ENCODE measurements around the gene EXOSC5. TPM values are rescaled to one million over a fixed set of nuclear protein-coding genes. Genes with fewer than 3 reads are reported as not detected.

Gene EXOSC5
- total and polyA plus RNA-seq, 9 of the 15 experiments (the other 6 are each of a cell fraction or from before 2014, with no cell fraction given), result 10.9 to 75.5 (median 37.8) TPM

DNA sequence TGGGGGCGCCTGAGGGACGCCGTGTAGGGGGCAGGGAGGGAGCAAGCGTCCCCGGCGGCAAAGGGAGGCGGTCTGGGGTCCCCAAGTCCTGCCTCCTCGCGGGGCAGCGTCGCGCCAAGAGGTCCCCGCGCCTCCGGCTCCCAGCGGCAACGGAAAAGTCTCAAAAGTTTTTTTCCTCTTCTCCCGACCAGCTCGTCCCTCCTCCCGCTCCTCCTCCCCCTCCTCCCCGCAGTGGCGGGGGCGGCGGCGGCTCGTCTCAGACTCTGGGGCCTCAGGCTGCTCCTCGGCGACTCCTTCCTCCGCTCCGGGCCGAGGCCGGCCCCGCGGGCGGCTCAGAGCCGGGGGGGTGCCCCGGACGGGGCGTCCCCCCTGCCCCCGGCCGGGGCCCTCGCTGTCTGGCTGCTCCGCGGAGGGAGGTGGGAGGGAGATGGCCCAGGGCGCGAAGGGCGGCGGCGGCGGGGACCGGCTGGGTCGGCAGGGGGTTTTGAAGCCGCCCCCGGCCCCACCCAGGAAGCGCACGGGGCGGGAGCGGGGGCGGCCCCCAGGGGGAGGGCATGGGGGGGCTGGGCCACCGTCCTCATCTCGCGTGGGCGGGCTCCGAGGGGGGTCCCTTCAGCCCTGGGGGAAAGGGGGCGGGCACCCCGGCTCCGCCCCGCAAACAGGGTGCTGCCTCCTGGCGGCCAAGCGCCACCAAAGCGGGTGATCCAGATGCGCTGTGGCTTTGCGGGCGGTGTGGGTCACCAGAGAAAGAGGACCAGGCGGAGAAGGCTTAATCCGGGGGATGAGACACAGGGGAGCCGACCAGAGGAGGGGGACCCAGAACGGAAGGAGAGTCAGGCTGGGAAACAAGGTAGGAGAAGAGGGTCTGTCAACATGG is 43.5 kb downstream of the EXOSC5 start, which contains the start of gene TGFB1 (continued):
- TF ChIP-seq FOSL1 (tag; conservative IDR thresholded peaks at IDR 0.05), result peak; percentile 47
- TF ChIP-seq HNRNPL (IDR thresholded peaks at IDR 0.05; ENCODE audit: low read depth, low read length), result 0 out of 2 replicates have a peak, but pooled peaks have one; percentile 23
- TF ChIP-seq, protein P1, sequence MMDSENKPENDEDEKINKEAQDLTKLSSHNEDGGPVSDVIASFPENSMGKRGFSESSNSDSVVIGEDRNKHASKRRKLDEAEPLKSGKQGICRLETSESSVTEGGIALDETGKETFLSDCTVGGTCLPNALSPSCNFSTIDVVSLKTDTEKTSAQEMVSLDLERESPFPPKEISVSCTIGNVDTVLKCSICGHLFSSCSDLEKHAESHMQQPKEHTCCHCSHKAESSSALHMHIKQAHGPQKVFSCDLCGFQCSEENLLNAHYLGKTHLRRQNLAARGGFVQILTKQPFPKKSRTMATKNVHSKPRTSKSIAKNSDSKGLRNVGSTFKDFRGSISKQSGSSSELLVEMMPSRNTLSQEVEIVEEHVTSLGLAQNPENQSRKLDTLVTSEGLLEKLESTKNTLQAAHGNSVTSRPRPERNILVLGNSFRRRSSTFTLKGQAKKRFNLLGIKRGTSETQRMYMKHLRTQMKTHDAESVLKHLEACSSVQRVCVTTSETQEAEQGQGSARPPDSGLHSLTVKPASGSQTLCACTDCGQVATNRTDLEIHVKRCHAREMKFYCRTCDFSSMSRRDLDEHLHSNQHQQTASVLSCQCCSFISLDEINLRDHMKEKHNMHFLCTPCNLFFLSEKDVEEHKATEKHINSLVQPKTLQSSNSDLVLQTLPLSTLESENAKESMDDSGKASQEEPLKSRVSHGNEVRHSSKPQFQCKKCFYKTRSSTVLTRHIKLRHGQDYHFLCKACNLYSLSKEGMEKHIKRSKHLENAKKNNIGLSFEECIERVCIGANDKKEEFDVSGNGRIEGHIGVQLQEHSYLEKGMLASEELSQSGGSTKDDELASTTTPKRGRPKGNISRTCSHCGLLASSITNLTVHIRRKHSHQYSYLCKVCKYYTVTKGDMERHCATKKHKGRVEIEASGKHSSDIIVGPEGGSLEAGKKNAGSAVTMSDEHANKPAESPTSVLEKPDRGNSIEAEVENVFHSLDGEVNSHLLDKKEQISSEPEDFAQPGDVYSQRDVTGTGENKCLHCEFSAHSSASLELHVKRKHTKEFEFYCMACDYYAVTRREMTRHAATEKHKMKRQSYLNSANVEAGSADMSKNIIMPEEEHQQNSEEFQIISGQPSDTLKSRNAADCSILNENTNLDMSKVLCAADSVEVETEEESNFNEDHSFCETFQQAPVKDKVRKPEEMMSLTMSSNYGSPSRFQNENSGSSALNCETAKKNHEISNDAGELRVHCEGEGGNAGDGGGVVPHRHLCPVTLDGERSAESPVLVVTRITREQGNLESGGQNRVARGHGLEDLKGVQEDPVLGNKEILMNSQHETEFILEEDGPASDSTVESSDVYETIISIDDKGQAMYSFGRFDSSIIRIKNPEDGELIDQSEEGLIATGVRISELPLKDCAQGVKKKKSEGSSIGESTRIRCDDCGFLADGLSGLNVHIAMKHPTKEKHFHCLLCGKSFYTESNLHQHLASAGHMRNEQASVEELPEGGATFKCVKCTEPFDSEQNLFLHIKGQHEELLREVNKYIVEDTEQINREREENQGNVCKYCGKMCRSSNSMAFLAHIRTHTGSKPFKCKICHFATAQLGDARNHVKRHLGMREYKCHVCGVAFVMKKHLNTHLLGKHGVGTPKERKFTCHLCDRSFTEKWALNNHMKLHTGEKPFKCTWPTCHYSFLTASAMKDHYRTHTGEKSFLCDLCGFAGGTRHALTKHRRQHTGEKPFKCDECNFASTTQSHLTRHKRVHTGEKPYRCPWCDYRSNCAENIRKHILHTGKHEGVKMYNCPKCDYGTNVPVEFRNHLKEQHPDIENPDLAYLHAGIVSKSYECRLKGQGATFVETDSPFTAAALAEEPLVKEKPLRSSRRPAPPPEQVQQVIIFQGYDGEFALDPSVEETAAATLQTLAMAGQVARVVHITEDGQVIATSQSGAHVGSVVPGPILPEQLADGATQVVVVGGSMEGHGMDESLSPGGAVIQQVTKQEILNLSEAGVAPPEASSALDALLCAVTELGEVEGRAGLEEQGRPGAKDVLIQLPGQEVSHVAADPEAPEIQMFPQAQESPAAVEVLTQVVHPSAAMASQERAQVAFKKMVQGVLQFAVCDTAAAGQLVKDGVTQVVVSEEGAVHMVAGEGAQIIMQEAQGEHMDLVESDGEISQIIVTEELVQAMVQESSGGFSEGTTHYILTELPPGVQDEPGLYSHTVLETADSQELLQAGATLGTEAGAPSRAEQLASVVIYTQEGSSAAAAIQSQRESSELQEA (IDR thresholded peaks at IDR 0.05; ENCODE audit: low read depth), result no peak
- TF ChIP-seq, protein P2, sequence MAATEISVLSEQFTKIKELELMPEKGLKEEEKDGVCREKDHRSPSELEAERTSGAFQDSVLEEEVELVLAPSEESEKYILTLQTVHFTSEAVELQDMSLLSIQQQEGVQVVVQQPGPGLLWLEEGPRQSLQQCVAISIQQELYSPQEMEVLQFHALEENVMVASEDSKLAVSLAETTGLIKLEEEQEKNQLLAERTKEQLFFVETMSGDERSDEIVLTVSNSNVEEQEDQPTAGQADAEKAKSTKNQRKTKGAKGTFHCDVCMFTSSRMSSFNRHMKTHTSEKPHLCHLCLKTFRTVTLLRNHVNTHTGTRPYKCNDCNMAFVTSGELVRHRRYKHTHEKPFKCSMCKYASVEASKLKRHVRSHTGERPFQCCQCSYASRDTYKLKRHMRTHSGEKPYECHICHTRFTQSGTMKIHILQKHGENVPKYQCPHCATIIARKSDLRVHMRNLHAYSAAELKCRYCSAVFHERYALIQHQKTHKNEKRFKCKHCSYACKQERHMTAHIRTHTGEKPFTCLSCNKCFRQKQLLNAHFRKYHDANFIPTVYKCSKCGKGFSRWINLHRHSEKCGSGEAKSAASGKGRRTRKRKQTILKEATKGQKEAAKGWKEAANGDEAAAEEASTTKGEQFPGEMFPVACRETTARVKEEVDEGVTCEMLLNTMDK (IDR thresholded peaks at IDR 0.05; ENCODE audit: borderline replicate concordance, insufficient read depth, low read depth, low read length, poor library complexity, severe bottlenecking), result peak; percentile 81
- no peak for TF ChIP-seq KLF13 (tag; IDR thresholded peaks at IDR 0.05; ENCODE audit: borderline replicate concordance, low read depth)
- no peak for TF ChIP-seq PHB2 (IDR thresholded peaks at IDR 0.05; ENCODE audit: low read depth)
- TF ChIP-seq ASH1L (IDR thresholded peaks at IDR 0.05; ENCODE audit: borderline replicate concordance, low read depth, partially characterized antibody), result no peak
- TF ChIP-seq MAFG (tag; conservative IDR thresholded peaks at IDR 0.05), result no peak
- TF ChIP-seq PHTF2 (CRISPR knock-in tag; IDR thresholded peaks at IDR 0.05), result no peak
- no peak for TF ChIP-seq ARID1B (IDR thresholded peaks at IDR 0.05)
- no peak; the same call in 1 of the 2 replicates for TF ChIP-seq KDM2B (CRISPR knock-in tag; IDR thresholded peaks at IDR 0.05)
- no peak for TF ChIP-seq SRSF7 (optimal IDR thresholded peaks at IDR 0.05; ENCODE audit: low read depth, low read length)
- TF ChIP-seq, protein P3, sequence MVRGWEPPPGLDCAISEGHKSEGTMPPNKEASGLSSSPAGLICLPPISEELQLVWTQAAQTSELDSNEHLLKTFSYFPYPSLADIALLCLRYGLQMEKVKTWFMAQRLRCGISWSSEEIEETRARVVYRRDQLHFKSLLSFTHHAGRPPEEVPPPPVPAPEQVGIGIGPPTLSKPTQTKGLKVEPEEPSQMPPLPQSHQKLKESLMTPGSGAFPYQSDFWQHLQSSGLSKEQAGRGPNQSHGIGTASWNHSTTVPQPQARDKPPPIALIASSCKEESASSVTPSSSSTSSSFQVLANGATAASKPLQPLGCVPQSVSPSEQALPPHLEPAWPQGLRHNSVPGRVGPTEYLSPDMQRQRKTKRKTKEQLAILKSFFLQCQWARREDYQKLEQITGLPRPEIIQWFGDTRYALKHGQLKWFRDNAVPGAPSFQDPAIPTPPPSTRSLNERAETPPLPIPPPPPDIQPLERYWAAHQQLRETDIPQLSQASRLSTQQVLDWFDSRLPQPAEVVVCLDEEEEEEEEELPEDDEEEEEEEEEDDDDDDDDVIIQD (CRISPR knock-in tag; IDR thresholded peaks at IDR 0.05), result no peak
- TF ChIP-seq ADNP (tag; IDR thresholded peaks at IDR 0.05), result no peak
- TF ChIP-seq HNRNPLL (IDR thresholded peaks at IDR 0.05; ENCODE audit: low read depth, low read length, poor library complexity, severe bottlenecking), result peak; percentile 28
